SK-N-SH (cell line): ENCODE measurements around the gene ADRA1B. TPM values are rescaled to one million over a fixed set of nuclear protein-coding genes. Genes with fewer than 3 reads are reported as not detected.
A peak's percentile ranks its signal among the peaks of the same experiment; 100 is the strongest.

ENCODE experiments used
- CTCF ChIA-PET: fragments of 300-600, 350-600 bp; formaldehyde crosslinking; extraction: SDS; loops from one replicate; lab custom pipeline; 2021; lab: Yijun Ruan, JAX
- POLR2A ChIA-PET: fragments of 350-600 bp; sonication (Branson Sonifier 250); formaldehyde crosslinking; extraction: SDS; loops from one replicate; lab custom pipeline; 2020; ENCODE audit warnings: antibody characterized with exemption, inconsistent platforms; lab: Yijun Ruan, JAX
- DNase-seq: peaks from one replicate; pipeline ENCODE4 v3.0.0; 2012
- H2AFZ ChIP-seq: fragments of 200-600 bp; sonication (generic); 2 replicates; pipeline ENCODE4 v1.8.1; 2016; ENCODE audit warnings: antibody characterized with exemption, mild to moderate bottlenecking, low read depth
- H3F3A ChIP-seq: fragments of 200-600 bp; sonication (generic); replicated peaks from 2 replicates; pipeline ENCODE3; 2016; ENCODE audit warnings: antibody characterized with exemption, mild to moderate bottlenecking; ENCODE audit not compliant: insufficient read depth
- H3K27ac ChIP-seq, 2 experiments: fragments of 200-500 bp in 1 of 2; fragments of 200-600 bp in 1 of 2; sonication (Bioruptor generic) in 1 of 2; sonication (generic), shearing (Covaris generic) in 1 of 2; 2 replicates each; pipeline versions ENCODE4 v1.5.1 to v1.6.1; 2014 to 2016; ENCODE audit warnings: low read depth in 2 of 2, inconsistent platforms in 1 of 2, low read length in 1 of 2, mild to moderate bottlenecking in 1 of 2, mixed read lengths in 1 of 2
- H3K27me3 ChIP-seq: fragments of 200-600 bp; sonication (generic), shearing (Covaris generic); 2 replicates; pipeline ENCODE4 v1.6.1; 2016; ENCODE audit warnings: mixed run types; ENCODE audit not compliant: insufficient read depth
- H3K36me3 ChIP-seq, 2 experiments: fragments of 200-500 bp in 1 of 2; fragments of 200-600 bp in 1 of 2; sonication (Bioruptor generic) in 1 of 2; sonication (generic) in 1 of 2; replicated peaks in 1 of 2; 2 replicates each; pipeline versions ENCODE3 to v1.5.1; 2014 to 2016; ENCODE audit warnings: low read length in 1 of 2, mild to moderate bottlenecking in 1 of 2; ENCODE audit not compliant: insufficient read depth in 2 of 2, control insufficient read depth in 1 of 2
- H3K4me1 ChIP-seq, 2 experiments: fragments of 200-500 bp in 1 of 2; fragments of 200-600 bp in 1 of 2; sonication (Bioruptor generic) in 1 of 2; sonication (generic), shearing (Covaris generic) in 1 of 2; 2 replicates each; pipeline versions ENCODE4 v1.5.1 to v1.6.1; 2014 to 2016; ENCODE audit warnings: low read depth in 1 of 2, low read length in 1 of 2, mixed run types in 1 of 2; ENCODE audit not compliant: insufficient read depth in 2 of 2, control insufficient read depth in 1 of 2
- H3K4me2 ChIP-seq: fragments of 200-600 bp; sonication (generic), shearing (Covaris generic); 2 replicates; pipeline ENCODE4 v1.6.1; 2017; ENCODE audit warnings: mixed run types
- H3K4me3 ChIP-seq, 2 experiments: fragments of 200-500 bp in 1 of 2; fragments of 200-600 bp in 1 of 2; sonication (Bioruptor generic) in 1 of 2; sonication (generic), shearing (Covaris generic) in 1 of 2; 2 replicates each; pipeline versions ENCODE4 v1.5.1 to v1.8.1; 2014 to 2016; ENCODE audit warnings: low read depth in 2 of 2, inconsistent platforms in 1 of 2, low read length in 1 of 2, mild to moderate bottlenecking in 1 of 2, mixed read lengths in 1 of 2, moderate library complexity in 1 of 2
- H3K79me2 ChIP-seq: fragments of 200-600 bp; sonication (generic); 2 replicates; pipeline ENCODE4 v1.8.1; 2017; ENCODE audit warnings: mild to moderate bottlenecking; ENCODE audit not compliant: insufficient read depth
- H3K9ac ChIP-seq: fragments of 200-600 bp; sonication (generic); 2 replicates; pipeline ENCODE4 v1.6.1; 2017; ENCODE audit warnings: mixed run types
- H3K9me2 ChIP-seq: fragments of 200-600 bp; sonication (generic); 2 replicates; pipeline ENCODE4 v1.6.1; 2017; ENCODE audit warnings: mixed run types
- H3K9me3 ChIP-seq: fragments of 200-600 bp; sonication (generic); 2 replicates; pipeline ENCODE4 v1.6.1; 2017; ENCODE audit warnings: mixed run types, mild to moderate bottlenecking, moderate library complexity
- H4K20me1 ChIP-seq: fragments of 200-600 bp; sonication (generic); 2 replicates; pipeline ENCODE4 v1.6.1; 2017; ENCODE audit warnings: mild to moderate bottlenecking, mixed run types; ENCODE audit not compliant: insufficient read depth
- CHD2 ChIP-seq: fragments of 150-350 bp; IDR thresholded peaks from 2 replicates; pipeline ENCODE4 v1.6.1; 2018; ENCODE audit warnings: low read length; ENCODE audit not compliant: partially characterized antibody
- EP300 ChIP-seq, 2 experiments: IDR thresholded peaks; 2 replicates each; pipeline versions ENCODE4 v1.4.0 to v1.6.1; 2012; ENCODE audit warnings: borderline replicate concordance in 1 of 2, low read depth in 1 of 2, low read length in 1 of 2
- EZH2phosphoT487 ChIP-seq: fragments of 200-600 bp; sonication (generic); IDR thresholded peaks from 2 replicates; pipeline ENCODE4 v1.6.1; 2017; ENCODE audit warnings: low read depth, mixed run types, mild to moderate bottlenecking, antibody characterized with exemption, moderate library complexity, borderline replicate concordance
- FOXJ3 ChIP-seq: sonication (generic); formaldehyde crosslinking; IDR thresholded peaks from 2 replicates; pipeline ENCODE4 v1.5.1; 2020; ENCODE audit warnings: mild to moderate bottlenecking, missing genetic modification reagents
- FOXM1 ChIP-seq: IDR thresholded peaks from 2 replicates; pipeline ENCODE4 v1.4.0; 2012; ENCODE audit warnings: low read depth, mild to moderate bottlenecking
- GABPA ChIP-seq: IDR thresholded peaks from 2 replicates; pipeline ENCODE4 v1.4.0; 2012; ENCODE audit warnings: low read depth, mild to moderate bottlenecking
- GATA2 ChIP-seq: sonication (generic); formaldehyde crosslinking; IDR thresholded peaks from 2 replicates; pipeline ENCODE4 v1.5.0; 2020; ENCODE audit warnings: mild to moderate bottlenecking, missing genetic modification reagents
- IRF3 ChIP-seq: fragments of 150-350 bp; IDR thresholded peaks from 2 replicates; pipeline ENCODE4 v1.6.1; 2016; ENCODE audit warnings: mild to moderate bottlenecking, low read depth, low read length
- JUND ChIP-seq: IDR thresholded peaks from 2 replicates; pipeline ENCODE4 v1.4.0; 2012
- MEF2A ChIP-seq: IDR thresholded peaks from 2 replicates; pipeline ENCODE4 v1.4.0; 2012; ENCODE audit warnings: low read depth, borderline replicate concordance
- MXI1 ChIP-seq: IDR thresholded peaks from 2 replicates; pipeline ENCODE4 v1.6.1; 2012; ENCODE audit warnings: mild to moderate bottlenecking, low read depth, low read length, improper control_type of control experiment
- NFIC ChIP-seq: IDR thresholded peaks from 2 replicates; pipeline ENCODE4 v1.4.0; 2012; ENCODE audit warnings: borderline replicate concordance
- NRF1 ChIP-seq: IDR thresholded peaks from 2 replicates; pipeline ENCODE4 v1.6.1; 2012; ENCODE audit warnings: low read depth, mild to moderate bottlenecking, low read length
- RAD21 ChIP-seq: IDR thresholded peaks from 2 replicates; pipeline ENCODE4 v1.6.1; 2012; ENCODE audit warnings: mild to moderate bottlenecking, low read length
- RFX5 ChIP-seq: IDR thresholded peaks from 2 replicates; pipeline ENCODE4 v1.6.1; 2012; ENCODE audit warnings: mild to moderate bottlenecking, improper control_type of control experiment, low read length
- SMC3 ChIP-seq: IDR thresholded peaks from 2 replicates; pipeline ENCODE4 v1.6.1; 2012; ENCODE audit warnings: low read depth, low read length, improper control_type of control experiment
- TAF1 ChIP-seq: IDR thresholded peaks from 2 replicates; pipeline ENCODE4 v1.6.1; 2012; ENCODE audit warnings: low read depth, mild to moderate bottlenecking, low read length, moderate library complexity, borderline replicate concordance
- TEAD4 ChIP-seq: IDR thresholded peaks from 2 replicates; pipeline ENCODE4 v1.4.0; 2012; ENCODE audit warnings: mild to moderate bottlenecking, borderline replicate concordance; ENCODE audit not compliant: insufficient read depth
- ZBTB33 ChIP-seq: IDR thresholded peaks from 2 replicates; pipeline ENCODE4 v1.4.0; 2012; ENCODE audit warnings: low read depth, borderline replicate concordance
- WGBS: methylation state at CpG from one replicate; pipeline ENCODE4 v1.1.6; 2017; ENCODE audit warnings: low lambda C conversion rate; 5-methylcytosine and 5-hydroxymethylcytosine counted together
- polyA plus RNA-seq, 3 experiments: library from polyadenylated mRNA; depleted of rRNA; stranded (reverse); fragments of >200 nt; gene quantifications; 2 replicates each; pipeline ENCODE4 v1.2.3, GENCODE V29; 2012
- TF ChIP-seq, protein P1 (sequence below): fragments of 200-600 bp; sonication (generic); IDR thresholded peaks from 2 replicates; pipeline ENCODE4 v1.6.1; 2017; ENCODE audit warnings: antibody characterized with exemption, mild to moderate bottlenecking, moderate library complexity
- TF ChIP-seq, protein P2 (sequence below): IDR thresholded peaks from 2 replicates; pipeline ENCODE4 v1.4.0; 2012; ENCODE audit warnings: low read depth
- TF ChIP-seq, protein P3 (sequence below): IDR thresholded peaks from 2 replicates; pipeline ENCODE4 v1.4.0; 2012; ENCODE audit warnings: low read depth, borderline replicate concordance

ADRA1B gene
- polyA plus RNA-seq, 1 of the 3 experiments (the other 2 are of a cell fraction): 2.2 TPM

DNA sequence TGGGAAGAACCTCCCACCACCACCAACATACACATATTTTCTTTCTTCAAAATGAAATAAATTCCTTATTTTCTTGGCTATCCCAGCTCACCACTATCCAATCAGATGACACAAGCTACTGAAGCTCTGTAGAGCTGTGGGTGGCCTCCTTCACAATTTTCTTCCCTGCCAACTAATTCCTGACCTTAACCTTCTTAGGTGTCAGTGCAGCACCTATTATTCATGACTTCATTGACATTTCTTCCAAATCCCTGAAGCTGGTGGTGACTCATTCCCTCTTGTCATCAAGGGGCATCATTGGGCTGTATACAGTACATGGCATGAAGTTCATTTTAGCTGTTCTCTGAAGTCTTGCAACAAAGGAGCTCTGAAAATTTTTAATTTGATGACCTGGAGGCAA, 42.0 kb upstream of the ADRA1B start (continued):
- TF ChIP-seq ZBTB33 (no peak), IRF3 (no peak), SMC3 (no peak), JUND (peak; percentile 75), MEF2A (no peak), NRF1 (no peak), TAF1 (no peak), RAD21 (no peak)
- TF ChIP-seq, all 33 proteins: peak for 8

DNA sequence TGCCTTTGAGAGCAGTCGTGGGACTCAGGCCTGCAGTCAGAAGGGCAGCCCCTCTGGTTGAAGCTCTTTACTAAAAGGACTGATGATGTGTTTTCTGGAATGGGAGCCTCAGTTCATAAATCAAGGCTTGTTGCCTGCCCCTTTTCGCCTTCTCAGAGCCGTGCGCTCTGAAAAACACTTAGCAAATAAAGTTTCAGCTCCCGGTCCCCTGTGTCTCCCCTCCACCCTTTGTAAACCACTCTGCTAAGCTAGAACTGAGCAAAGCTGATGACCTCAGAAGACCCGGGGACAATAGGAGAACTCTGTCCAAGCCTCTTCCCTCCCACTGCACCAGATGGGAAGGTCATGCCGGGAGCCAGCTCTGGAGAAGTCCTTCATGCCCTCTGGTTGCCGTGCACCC, 39.3 kb upstream of the ADRA1B start:
- peaks cover 4 to 29% of the 10 kb centered on the region in 2 experiments for H3K4me1 ChIP-seq
- no peaks in the 10 kb centered on the region for H4K20me1 ChIP-seq
- H3K79me2 ChIP-seq: no peaks in the 10 kb centered on the region
- no peak overlapping the region for H3K9ac ChIP-seq
- no peaks in the 10 kb centered on the region for H3K9me2 ChIP-seq
- H2AFZ ChIP-seq: no peak overlapping the region
- H3K36me3 ChIP-seq: no peaks in the 10 kb centered on the region
- no peak for DNase-seq
- 82% methylated on average over 8 of the region's 8 CpGs for WGBS
- H3K27ac ChIP-seq: no peak overlapping the region
- TF ChIP-seq TEAD4: no peak
- TF ChIP-seq CHD2: no peak
- TF ChIP-seq FOXJ3 (CRISPR knock-in tag): no peak
- TF ChIP-seq EP300 (IDR thresholded peaks at IDR 0.05; ENCODE audit: borderline replicate concordance in 1 of 2, low read depth in 1 of 2, low read length in 1 of 2): no peak
- TF ChIP-seq, protein P1, sequence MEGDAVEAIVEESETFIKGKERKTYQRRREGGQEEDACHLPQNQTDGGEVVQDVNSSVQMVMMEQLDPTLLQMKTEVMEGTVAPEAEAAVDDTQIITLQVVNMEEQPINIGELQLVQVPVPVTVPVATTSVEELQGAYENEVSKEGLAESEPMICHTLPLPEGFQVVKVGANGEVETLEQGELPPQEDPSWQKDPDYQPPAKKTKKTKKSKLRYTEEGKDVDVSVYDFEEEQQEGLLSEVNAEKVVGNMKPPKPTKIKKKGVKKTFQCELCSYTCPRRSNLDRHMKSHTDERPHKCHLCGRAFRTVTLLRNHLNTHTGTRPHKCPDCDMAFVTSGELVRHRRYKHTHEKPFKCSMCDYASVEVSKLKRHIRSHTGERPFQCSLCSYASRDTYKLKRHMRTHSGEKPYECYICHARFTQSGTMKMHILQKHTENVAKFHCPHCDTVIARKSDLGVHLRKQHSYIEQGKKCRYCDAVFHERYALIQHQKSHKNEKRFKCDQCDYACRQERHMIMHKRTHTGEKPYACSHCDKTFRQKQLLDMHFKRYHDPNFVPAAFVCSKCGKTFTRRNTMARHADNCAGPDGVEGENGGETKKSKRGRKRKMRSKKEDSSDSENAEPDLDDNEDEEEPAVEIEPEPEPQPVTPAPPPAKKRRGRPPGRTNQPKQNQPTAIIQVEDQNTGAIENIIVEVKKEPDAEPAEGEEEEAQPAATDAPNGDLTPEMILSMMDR: no peak
- TF ChIP-seq, protein P2, sequence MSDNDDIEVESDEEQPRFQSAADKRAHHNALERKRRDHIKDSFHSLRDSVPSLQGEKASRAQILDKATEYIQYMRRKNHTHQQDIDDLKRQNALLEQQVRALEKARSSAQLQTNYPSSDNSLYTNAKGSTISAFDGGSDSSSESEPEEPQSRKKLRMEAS: no peak
- TF ChIP-seq MXI1: no peak
- TF ChIP-seq RFX5: no peak
- TF ChIP-seq EZH2phosphoT487: no peak
- no peak for TF ChIP-seq GABPA
- no peak for TF ChIP-seq GATA2 (CRISPR knock-in tag)
- TF ChIP-seq TAF1: no peak
- no peak for TF ChIP-seq FOXM1
- TF ChIP-seq RAD21: no peak
- TF ChIP-seq MEF2A: no peak
- no peak for TF ChIP-seq IRF3
- TF ChIP-seq, protein P3, sequence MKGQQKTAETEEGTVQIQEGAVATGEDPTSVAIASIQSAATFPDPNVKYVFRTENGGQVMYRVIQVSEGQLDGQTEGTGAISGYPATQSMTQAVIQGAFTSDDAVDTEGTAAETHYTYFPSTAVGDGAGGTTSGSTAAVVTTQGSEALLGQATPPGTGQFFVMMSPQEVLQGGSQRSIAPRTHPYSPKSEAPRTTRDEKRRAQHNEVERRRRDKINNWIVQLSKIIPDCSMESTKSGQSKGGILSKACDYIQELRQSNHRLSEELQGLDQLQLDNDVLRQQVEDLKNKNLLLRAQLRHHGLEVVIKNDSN: no peak
- TF ChIP-seq NFIC: no peak
- TF ChIP-seq, all 33 proteins: peak for 0
- Histone ChIP-seq H3K4me2 (no peak overlapping the region), H3K9me3 (no peaks in the 10 kb centered on the region), H3F3A (peaks cover 19% of the 10 kb centered on the region), H3K4me3 (no peak overlapping the region), H3K27me3 (no peaks in the 10 kb centered on the region)
- POLR2A ChIA-PET: no interaction called here
- CTCF ChIA-PET: no interaction called here
